Upper lobe of left lung (tissue), 4 donors: Measurements from ENCODE around the gene GAS2.

ENCODE experiments used
- CTCF ChIP-seq, 6 experiments: fragments of 450-650 bp in 4 of 6; fragments of 200-600 bp in 2 of 6; sonication (generic) in 2 of 6; IDR thresholded peaks; one replicate each; pipeline ENCODE4 v1.5.1; 2016 to 2019; ENCODE audit warnings: antibody characterized with exemption in 6 of 6
- EP300 ChIP-seq, 4 donors: sonication (generic); formaldehyde crosslinking; IDR thresholded peaks; one replicate each; pipeline ENCODE4 v1.5.1; 2017; ENCODE audit warnings: antibody characterized with exemption in 4 of 4, control low read depth in 2 of 4
- POLR2A ChIP-seq, 4 donors: fragments of 450-650 bp; IDR thresholded peaks; one replicate each; pipeline ENCODE4 v1.5.1; 2016 to 2017; ENCODE audit warnings: antibody characterized with exemption in 4 of 4, mild to moderate bottlenecking in 2 of 4
- POLR2AphosphoS5 ChIP-seq, 2 donors: sonication (generic); formaldehyde crosslinking; IDR thresholded peaks; one replicate each; pipeline ENCODE4 v1.5.1; 2017; ENCODE audit warnings: antibody characterized with exemption in 2 of 2

GRCh38 chr11:22707119-22707899, 40.9 kb downstream of the GAS2 start:
- TF ChIP-seq CTCF (IDR thresholded peaks at IDR 0.05) (no peak), POLR2A (IDR thresholded peaks at IDR 0.05) (no peak), EP300 (IDR thresholded peaks at IDR 0.05) (no peak), POLR2AphosphoS5 (IDR thresholded peaks at IDR 0.05) (no peak)
